ENCODE measurements around the gene IMPDH2. TPM values are rescaled to one million over a fixed set of nuclear protein-coding genes. Genes with fewer than 3 reads are reported as not detected.

The IMPDH2 gene
- total RNA-seq, 2 donors from 2014 or later: 102 to 122 TPM

- DNase-seq: no peak
- intact Hi-C loops (cut with DNase I, micrococcal nuclease): no loop called here
- ATAC-seq: no peak
These were observed 5.4 kb downstream of the IMPDH2 start for GRCh38 chr3:49023775-49024174.

DNA sequence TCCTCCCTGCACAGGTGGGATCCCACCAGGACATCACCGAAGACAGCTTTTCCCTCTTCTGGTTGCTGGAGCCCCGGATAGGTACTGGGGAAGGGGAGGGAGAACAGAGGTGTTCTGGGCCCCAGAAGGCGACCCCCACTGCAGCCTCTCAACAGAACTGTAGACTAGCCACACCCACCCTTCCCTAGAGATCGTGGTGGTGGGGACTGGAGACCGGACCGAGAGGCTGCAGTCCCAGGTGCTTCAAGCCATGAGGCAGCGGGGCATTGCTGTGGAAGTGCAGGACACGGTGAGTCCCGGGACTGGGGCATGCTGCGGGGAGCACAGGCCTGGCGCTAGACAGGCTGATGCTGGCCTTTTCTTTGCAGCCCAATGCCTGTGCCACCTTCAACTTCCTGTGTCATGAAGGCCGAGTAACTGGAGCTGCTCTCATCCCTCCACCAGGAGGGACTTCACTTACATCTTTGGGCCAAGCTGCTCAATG, 6.5 kb downstream of the IMPDH2 start:
- DNase-seq (peak in 1 of 2 donors; percentile 32), ATAC-seq (no peak)
- intact Hi-C loops (cut with DNase I, micrococcal nuclease): no loop called here

GRCh38 chr3:49021813-49022687, 7.1 kb downstream of the IMPDH2 start, which contains the start of gene NDUFAF3:
Gene NDUFAF3 (plus strand): TSS chr3:49022121. CDS start chr3:49022145, 24 bp downstream.
- intact Hi-C loops (cut with DNase I, micrococcal nuclease): no loop called here
- DNase-seq (peak; percentile 90 to 94), ATAC-seq (peak; percentile 62)

DNA sequence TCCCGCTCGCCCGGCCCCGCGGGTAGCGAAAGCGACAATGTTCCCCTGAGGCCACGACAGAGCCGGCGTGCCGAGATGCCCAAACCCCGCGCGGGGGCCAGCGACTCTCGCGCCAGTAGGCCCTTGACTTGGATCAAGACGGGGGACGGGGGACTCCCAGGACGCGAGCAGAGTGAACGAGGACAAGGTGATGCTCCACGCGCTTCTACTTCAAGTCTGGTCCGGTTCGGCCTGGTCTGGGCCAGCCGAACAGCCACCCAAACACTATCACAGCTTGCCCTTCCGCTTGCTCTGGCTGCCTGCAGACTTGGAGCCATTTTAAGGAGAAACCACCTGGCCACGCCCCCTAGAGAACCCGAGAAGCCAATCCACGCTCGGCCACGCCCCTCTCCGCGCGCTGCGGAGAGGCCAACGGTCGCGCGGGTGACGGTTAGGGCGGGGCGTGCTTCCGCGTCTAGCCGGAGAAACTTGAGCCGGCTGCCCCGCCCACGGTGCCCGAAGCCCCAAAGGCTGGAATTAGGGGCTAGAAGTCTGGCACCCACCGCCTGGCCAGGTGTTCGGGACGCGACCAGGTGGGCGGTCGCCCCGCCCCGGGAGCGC, 7.9 kb downstream of the IMPDH2 start:
- DNase-seq (peak; percentile 99 to 100), ATAC-seq (peak; percentile 68)
- intact Hi-C loops (cut with DNase I, micrococcal nuclease): no loop called here

DNA sequence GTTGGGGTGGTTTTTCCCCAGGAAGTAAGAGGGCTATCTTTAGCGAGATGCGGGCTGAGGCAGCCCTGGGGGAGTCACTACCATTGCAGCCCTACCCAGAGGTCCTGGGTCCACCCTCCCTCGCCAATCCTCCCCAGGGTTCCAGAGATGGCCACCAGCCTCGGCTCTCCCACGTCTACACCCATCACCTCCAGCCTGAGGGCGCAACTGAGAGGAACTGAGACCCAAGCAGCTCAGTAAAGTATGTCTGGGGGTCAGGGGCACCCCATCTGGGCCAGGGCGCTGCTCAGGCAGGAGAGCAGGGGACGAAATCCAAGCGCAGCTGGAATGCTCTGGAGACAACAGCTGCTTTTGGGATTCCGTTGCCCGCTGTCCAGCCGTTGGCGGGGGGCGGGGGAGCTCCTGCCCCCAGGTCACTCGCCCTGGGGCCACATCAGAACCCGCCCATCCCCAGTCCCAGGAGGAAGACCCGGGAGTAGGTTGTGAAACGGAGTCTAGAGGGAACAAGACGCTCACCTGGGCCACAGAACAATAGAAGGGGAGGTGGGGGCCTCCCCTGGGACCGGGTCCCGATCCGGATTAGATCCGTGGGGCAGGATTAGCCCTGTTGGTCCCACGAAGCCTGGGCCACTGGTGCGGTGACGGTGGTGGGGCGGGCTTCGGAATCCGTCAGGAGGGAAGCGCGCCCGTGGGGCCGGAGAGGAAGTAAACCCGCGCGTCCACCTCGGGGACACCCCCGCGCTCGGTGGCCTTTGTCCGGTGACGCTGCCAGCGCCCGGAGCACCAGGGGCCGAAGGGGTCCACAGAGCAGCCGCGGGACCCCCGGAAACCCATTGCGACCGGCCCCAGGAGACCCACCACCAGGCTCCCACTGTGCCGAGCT, 8.6 kb downstream of the IMPDH2 start:
- peak; percentile 34 for ATAC-seq
- DNase-seq: peak; percentile 64 to 80
- intact Hi-C loops (cut with DNase I, micrococcal nuclease): no loop called here

DNA sequence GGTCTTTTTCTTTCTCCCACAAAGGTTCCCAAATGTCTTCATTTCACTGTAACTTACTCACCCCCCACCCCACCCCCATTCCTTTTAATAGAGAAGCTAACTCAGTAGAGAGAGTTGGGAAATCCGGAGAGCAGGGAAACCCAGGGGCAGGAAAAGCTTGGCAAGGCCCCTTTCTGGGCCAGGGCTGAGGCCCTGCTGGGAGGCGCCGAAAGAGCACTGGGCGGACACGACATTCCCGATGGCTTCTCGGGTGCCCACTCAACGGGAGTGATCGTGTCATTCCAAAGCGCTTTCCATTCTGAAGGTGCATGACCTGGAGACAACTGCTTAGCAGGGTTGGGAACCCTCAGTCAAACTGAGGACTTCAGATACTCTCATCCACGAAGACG, 9.3 kb downstream of the IMPDH2 start:
- ATAC-seq: no peak
- intact Hi-C loops (cut with DNase I, micrococcal nuclease): no loop called here
- peak in 1 of 2 donors; percentile 37 for DNase-seq

DNA sequence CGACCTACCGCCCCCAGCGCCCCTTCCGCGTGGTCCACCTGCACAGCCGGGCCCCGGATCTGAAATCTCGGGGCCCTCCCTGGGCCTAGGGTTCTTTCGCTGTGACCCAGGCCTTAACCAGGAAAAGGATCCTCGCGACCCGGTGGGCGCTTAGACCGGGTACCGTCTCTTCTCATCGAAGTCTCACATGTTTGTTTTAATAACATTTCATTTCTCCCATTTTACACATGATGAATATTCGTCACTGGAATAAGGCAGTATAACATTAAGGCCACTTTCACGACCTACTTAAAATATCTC, 10.5 kb downstream of the IMPDH2 start:
- intact Hi-C loops (cut with DNase I, micrococcal nuclease): no loop called here
- DNase-seq (no peak), ATAC-seq (no peak)

DNA sequence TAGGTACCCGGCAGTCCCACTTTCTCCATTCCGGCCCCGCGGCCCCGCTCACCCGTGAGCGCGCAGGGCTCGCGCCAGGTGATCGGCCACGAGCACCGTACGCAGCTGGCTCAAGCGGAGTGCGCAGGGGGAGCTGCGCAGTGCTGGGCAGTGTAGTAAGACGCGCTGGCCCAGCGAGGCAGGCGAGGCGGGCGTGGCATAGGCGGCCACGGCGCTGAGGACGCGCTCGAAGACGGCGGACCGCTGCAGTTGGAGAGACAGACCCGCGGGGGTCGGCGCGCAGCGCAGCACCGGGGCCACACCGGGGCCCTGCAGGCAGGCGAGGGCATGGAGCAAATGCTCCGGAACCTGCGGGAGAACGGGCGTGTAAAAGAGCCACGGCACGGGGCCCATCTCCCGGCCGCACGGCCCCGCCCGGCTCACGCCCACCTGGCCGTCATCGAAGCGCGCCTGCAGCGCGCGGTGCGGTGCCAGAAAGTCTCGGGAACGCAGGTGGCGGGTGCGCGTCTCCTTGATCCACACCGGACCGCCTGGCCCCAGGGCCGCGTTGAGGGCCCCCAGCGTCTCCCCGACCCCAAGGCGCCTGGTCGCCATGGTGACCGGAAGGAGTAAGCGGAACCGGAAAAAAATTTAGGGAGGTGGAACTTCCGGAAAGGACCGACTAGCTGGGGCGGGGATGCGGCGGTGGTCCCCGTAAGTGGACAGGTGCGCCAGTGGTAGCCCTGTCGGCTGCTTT, 11.1 kb downstream of the IMPDH2 start, which contains the start of gene DALRD3:
TSS of gene DALRD3 (minus strand) at position 610 of the 736 bp plus-strand sequence. CDS start at position 594, 16 bp downstream.
- ATAC-seq: peak; percentile 25
- peak; percentile 73 to 79 for DNase-seq
- intact Hi-C loops (cut with DNase I, micrococcal nuclease): no loop called here

- intact Hi-C loops (cut with DNase I, micrococcal nuclease): no loop called here
- peak in 1 of 2 donors; percentile 80 for DNase-seq
- peak; percentile 33 for ATAC-seq
These were observed 11.8 kb downstream of the IMPDH2 start for GRCh38 chr3:49017229-49017970.

DNA sequence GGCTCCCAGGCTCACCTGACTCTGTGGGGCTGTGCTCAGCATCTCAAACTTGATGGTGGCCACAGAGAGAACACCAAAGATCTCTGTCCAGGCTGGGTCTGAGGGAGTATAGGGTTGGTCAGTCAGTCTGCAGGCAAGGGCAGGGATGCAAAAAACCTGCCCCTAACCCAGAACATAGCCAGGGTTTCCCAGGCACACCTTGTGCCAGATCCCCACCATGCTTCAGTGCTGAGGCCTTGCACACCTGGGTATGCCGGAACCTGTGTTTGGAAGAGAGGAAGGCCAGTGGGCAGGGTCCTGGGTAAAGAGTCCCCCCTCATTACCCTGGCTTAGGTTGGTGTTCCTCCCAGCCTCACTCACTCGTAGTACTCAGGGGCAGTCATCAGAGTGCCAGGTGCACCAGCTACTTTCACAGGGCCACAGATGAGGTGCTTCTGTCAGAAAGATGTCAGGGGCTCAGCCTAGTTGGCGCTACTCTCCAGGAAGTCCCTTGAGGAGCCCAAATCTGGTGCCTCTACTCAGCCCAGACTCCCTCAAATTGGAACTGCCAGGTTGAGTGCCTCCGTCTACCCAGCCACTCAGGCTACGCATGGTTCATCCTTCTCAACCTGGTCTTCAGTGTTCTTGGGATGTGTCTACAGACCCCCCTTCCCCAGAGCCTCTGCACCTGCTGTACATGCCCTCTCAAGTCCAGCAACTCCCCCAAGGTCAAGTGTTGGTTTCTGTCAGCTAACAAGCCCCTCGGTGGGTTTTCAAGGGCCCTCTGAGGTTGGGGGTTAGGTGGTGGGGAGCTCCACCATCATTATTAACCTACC, 12.6 kb downstream of the IMPDH2 start:
- no peak for ATAC-seq
- DNase-seq: no peak
- intact Hi-C loops (cut with DNase I, micrococcal nuclease): no loop called here

- ATAC-seq (no peak), DNase-seq (no peak)
- intact Hi-C loops (cut with DNase I, micrococcal nuclease): no loop called here
These were observed 13.4 kb downstream of the IMPDH2 start for GRCh38 chr3:49015765-49016164.

DNA sequence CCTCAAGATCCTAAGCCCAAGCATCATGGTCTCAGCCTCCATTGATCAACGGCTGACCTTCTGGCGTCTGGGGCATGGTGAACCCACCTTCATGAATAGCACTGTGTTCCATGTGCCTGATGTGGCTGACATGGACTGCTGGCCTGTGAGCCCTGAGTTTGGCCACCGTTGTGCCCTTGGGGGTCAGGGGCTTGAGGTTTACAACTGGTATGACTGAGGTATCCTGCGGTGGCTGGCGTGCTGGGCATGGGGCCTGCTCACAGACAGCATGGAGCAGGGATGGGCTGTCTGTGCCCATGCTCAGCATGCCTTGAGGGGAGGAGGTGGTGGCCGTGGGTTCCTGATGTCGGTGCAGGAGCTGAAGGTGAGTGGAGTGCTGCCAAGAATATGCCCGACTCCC, 14.1 kb downstream of the IMPDH2 start:
- intact Hi-C loops (cut with DNase I, micrococcal nuclease): no loop called here
- no peak for DNase-seq
- no peak for ATAC-seq

DNA sequence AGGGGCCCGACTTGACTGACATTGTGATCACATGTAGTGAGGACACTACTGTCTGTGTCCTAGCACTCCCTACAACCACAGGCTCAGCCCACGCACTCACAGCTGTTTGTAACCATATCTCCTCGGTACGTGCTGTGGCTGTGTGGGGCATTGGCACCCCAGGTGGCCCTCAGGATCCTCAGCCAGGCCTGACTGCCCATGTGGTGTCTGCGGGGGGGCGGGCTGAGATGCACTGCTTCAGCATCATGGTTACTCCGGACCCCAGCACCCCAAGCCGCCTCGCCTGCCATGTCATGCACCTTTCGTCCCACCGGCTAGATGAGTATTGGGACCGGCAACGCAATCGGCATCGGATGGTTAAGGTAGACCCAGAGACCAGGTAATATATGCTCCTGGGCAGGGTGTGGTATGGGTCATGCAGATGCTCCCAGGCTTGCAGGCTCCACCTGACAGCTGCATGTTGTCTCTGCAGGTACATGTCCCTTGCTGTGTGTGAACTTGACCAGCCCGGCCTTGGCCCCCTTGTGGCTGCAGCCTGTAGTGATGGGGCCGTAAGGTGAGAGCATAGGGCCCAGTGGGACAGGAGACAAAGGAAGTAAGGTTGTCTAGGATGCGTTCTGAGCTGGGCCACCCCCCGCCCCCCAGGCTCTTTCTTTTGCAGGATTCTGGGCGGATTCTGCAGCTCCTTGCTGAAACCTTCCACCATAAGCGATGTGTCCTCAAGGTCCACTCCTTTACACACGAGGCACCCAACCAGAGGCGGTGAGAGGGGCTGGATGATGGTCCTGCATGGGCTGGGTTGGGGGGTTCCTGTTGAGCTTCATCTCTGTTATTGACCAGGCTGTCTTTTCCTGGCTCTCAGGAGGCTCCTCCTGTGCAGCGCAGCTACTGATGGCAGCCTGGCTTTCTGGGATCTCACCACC, 15.2 kb downstream of the IMPDH2 start:
- ATAC-seq (peak; percentile 39), DNase-seq (peak in 1 of 2 donors; percentile 76)
- intact Hi-C loops (cut with DNase I, micrococcal nuclease): no loop called here

- ATAC-seq: no peak
- intact Hi-C loops (cut with DNase I, micrococcal nuclease): no loop called here
These were observed 16.0 kb downstream of the IMPDH2 start for GRCh38 chr3:49013113-49013737.

GRCh38 chr3:49012441-49013017, 16.7 kb downstream of the IMPDH2 start:
- ATAC-seq (no peak), DNase-seq (no peak)
- intact Hi-C loops (cut with DNase I, micrococcal nuclease): no loop called here

More at GRCh38 chr3:49013113-49013737, 16.0 kb downstream of the IMPDH2 start:
- no peak for DNase-seq
